ENCODE results near the gene CFAP65.

- TF ChIP-seq CTCF (IDR thresholded peaks at IDR 0.05) (peak; percentile 50 to 93 (median 78)), POLR2A (IDR thresholded peaks at IDR 0.05) (peak; percentile 27 to 69 (median 44))
Measured at GRCh38 chr2:219002395-219003266, 38.7 kb downstream of the CFAP65 start.
